HCT116 (cell line): ENCODE measurements around the gene HMCN1. TPM values are rescaled to one million over a fixed set of nuclear protein-coding genes. Genes with fewer than 3 reads are reported as not detected.

Experiments used
- ATAC-seq: fragments of 200-7000 bp; cut with Tn5 transposase; 2 replicates; pipeline ENCODE4 v1.9.1; 2020; ENCODE audit warnings: mild to moderate bottlenecking, moderate library complexity
- BruUV-seq: library from RNA; stranded (reverse); fragments of 400-500 nt; replicated peaks from 2 replicates; lab custom pipeline; 2021; lab: Mats Ljungman, UMichigan
- CTCF ChIA-PET: fragments of 300-600 bp; sonication (Branson Sonifier 250); formaldehyde crosslinking; loops from one replicate; lab custom pipeline; 2021; ENCODE audit warnings: antibody characterized with exemption; lab: Charles Lee
- POLR2A ChIA-PET: fragments of 300-600, 350-600 bp; sonication (Branson Sonifier 250); formaldehyde crosslinking; loops from one replicate; lab custom pipeline; 2021; ENCODE audit warnings: antibody characterized with exemption; lab: Charles Lee
- RAD21 ChIA-PET, 2 experiments: fragments of 300-600 bp; sonication (Branson Sonifier 250); formaldehyde crosslinking; loops; one replicate each; lab custom pipeline; 2023; ENCODE audit warnings: low total read pairs in 2 of 2; ENCODE audit not compliant: uncharacterized antibody in 2 of 2, unreplicated experiment in 2 of 2, low non-redundant PET in 1 of 2; lab: Charles Lee
- DNase-seq: peaks from one replicate; pipeline ENCODE4 v3.0.0-alpha.2; 2010; ENCODE audit warnings: low read depth, low spot score
- H2AFZ ChIP-seq: fragments of 200-600 bp; shearing (Covaris generic), sonication (generic); 2 replicates; pipeline ENCODE4 v1.6.1; 2017; ENCODE audit warnings: low read depth, mixed run types, mixed read lengths, antibody characterized with exemption, low read length; ENCODE audit not compliant: poor library complexity, severe bottlenecking
- H3K27ac ChIP-seq: 2 replicates; pipeline ENCODE4 v1.5.1; 2012; ENCODE audit warnings: low read depth, low read length
- H3K27me3 ChIP-seq: fragments of 200-600 bp; sonication (generic); 2 replicates; pipeline ENCODE4 v1.6.1; 2016; ENCODE audit warnings: mixed run types, low read length, mixed read lengths; ENCODE audit not compliant: insufficient read depth
- H3K36me3 ChIP-seq, 2 experiments: fragments of 200-500 bp in 1 of 2; fragments of 200-600 bp in 1 of 2; sonication (Bioruptor generic) in 1 of 2; sonication (generic) in 1 of 2; 2 replicates each; pipeline versions ENCODE4 v1.5.1 to v1.6.1; 2014 to 2016; ENCODE audit warnings: low read length in 2 of 2, inconsistent platforms in 1 of 2, mixed read lengths in 1 of 2, mixed run types in 1 of 2; ENCODE audit not compliant: insufficient read depth in 2 of 2, control insufficient read depth in 1 of 2
- H3K4me1 ChIP-seq, 2 experiments: fragments of 200-600 bp in 1 of 2; sonication (generic) in 1 of 2; 2 replicates each; pipeline versions ENCODE4 v1.5.1 to v1.6.1; 2012 to 2017; ENCODE audit warnings: low read length in 2 of 2, inconsistent platforms in 1 of 2, mild to moderate bottlenecking in 1 of 2, mixed read lengths in 1 of 2, mixed run types in 1 of 2, moderate library complexity in 1 of 2; ENCODE audit not compliant: insufficient read depth in 2 of 2, control insufficient read depth in 1 of 2
- H3K4me2 ChIP-seq: fragments of 200-600 bp; sonication (generic); 2 replicates; pipeline ENCODE4 v1.6.1; 2017; ENCODE audit warnings: mixed run types, low read length, mixed read lengths
- H3K4me3 ChIP-seq, 2 experiments: fragments of 200-600 bp in 1 of 2; sonication (generic) in 1 of 2; replicated peaks in 1 of 2; 2 replicates each; pipeline ENCODE4 v1.5.1; 2011 to 2016; ENCODE audit warnings: low read length in 2 of 2, control low read depth in 1 of 2, low read depth in 1 of 2, mild to moderate bottlenecking in 1 of 2, mixed read lengths in 1 of 2, mixed run types in 1 of 2
- H3K79me2 ChIP-seq: fragments of 200-600 bp; sonication (generic); 2 replicates; pipeline ENCODE4 v1.6.1; 2017; ENCODE audit warnings: mild to moderate bottlenecking, mixed run types, low read length, moderate library complexity, mixed read lengths; ENCODE audit not compliant: insufficient read depth
- H3K9ac ChIP-seq: fragments of 200-600 bp; sonication (generic); 2 replicates; pipeline ENCODE4 v1.6.1; 2016; ENCODE audit warnings: low read length, mixed read lengths
- H3K9me2 ChIP-seq: fragments of 200-600 bp; sonication (generic), shearing (Covaris generic); 2 replicates; pipeline ENCODE4 v1.6.1; 2017; ENCODE audit warnings: mixed run types, mild to moderate bottlenecking, moderate library complexity; ENCODE audit not compliant: insufficient read depth
- H3K9me3 ChIP-seq, 2 experiments: fragments of 200-500 bp in 1 of 2; fragments of 200-600 bp in 1 of 2; sonication (Bioruptor generic) in 1 of 2; sonication (generic) in 1 of 2; 2 replicates each; pipeline ENCODE4 v1.6.1; 2014 to 2017; ENCODE audit warnings: low read length in 2 of 2, mixed read lengths in 2 of 2, inconsistent platforms in 1 of 2, low read depth in 1 of 2, mild to moderate bottlenecking in 1 of 2, mixed run types in 1 of 2, moderate library complexity in 1 of 2; ENCODE audit not compliant: control insufficient read depth in 1 of 2, insufficient read depth in 1 of 2
- H4K20me1 ChIP-seq: fragments of 200-600 bp; sonication (generic), shearing (Covaris generic); 2 replicates; pipeline ENCODE4 v1.6.1; 2017; ENCODE audit warnings: mixed run types, mild to moderate bottlenecking, moderate library complexity; ENCODE audit not compliant: insufficient read depth
- EGR1 ChIP-seq: IDR thresholded peaks from 2 replicates; pipeline ENCODE4 v1.6.1; 2012; ENCODE audit warnings: low read depth
- ELF1 ChIP-seq: IDR thresholded peaks from 2 replicates; pipeline ENCODE4 v1.6.1; 2012; ENCODE audit warnings: low read depth, borderline replicate concordance
- EZH2 ChIP-seq: fragments of 200-600 bp; sonication (generic); IDR thresholded peaks from 2 replicates; pipeline ENCODE4 v1.6.1; 2017; ENCODE audit warnings: antibody characterized with exemption, mixed run types
- EZH2phosphoT487 ChIP-seq: fragments of 200-600 bp; IDR thresholded peaks from 2 replicates; pipeline ENCODE4 v1.6.1; 2018; ENCODE audit warnings: antibody characterized with exemption, borderline replicate concordance
- JUND ChIP-seq: IDR thresholded peaks from 2 replicates; pipeline ENCODE4 v1.6.1; 2012
- MAX ChIP-seq: IDR thresholded peaks from 2 replicates; pipeline ENCODE4 v1.6.1; 2012
- POLR2AphosphoS5 ChIP-seq: IDR thresholded peaks from 2 replicates; pipeline ENCODE4 v1.6.1; 2011; ENCODE audit warnings: mild to moderate bottlenecking, low read depth, low read length, moderate library complexity
- RAD21 ChIP-seq: IDR thresholded peaks from 2 replicates; pipeline ENCODE4 v1.6.1; 2012; ENCODE audit warnings: low read depth, mild to moderate bottlenecking
- SIN3A ChIP-seq: IDR thresholded peaks from 2 replicates; pipeline ENCODE4 v1.6.1; 2012; ENCODE audit warnings: low read depth
- SRF ChIP-seq: IDR thresholded peaks from 2 replicates; pipeline ENCODE4 v1.6.1; 2012; ENCODE audit warnings: low read depth
- YY1 ChIP-seq: IDR thresholded peaks from 2 replicates; pipeline ENCODE4 v1.6.1; 2011; ENCODE audit warnings: low read length, low read depth, moderate library complexity, mild to moderate bottlenecking; ENCODE audit not compliant: insufficient replicate concordance; ENCODE audit errors: extremely low read depth
- intact Hi-C: fragments of 100-400 bp; cut with micrococcal nuclease; formaldehyde crosslinking; loops from 2 replicates; pipeline ENCODE4 v1.10.0; 2022
- total RNA-seq: library from RNA; stranded (reverse); gene quantifications from one replicate; pipeline ENCODE4 v1.2.1, GENCODE V29; 2021; ENCODE audit not compliant: unreplicated experiment

Gene HMCN1
- total RNA-seq, 1 experiment from 2014 or later, result 0.59 TPM

GRCh38 chr1:186060226-186060625 lies 326.0 kb downstream of the HMCN1 start:
- intact Hi-C loops, result no loop called here
- no peak for DNase-seq
- TF ChIP-seq SIN3A, result no peak
- TF ChIP-seq EGR1, result no peak
- no peak for TF ChIP-seq RAD21
- TF ChIP-seq ELF1, result no peak
- no peak for TF ChIP-seq EZH2
- TF ChIP-seq, all 23 proteins: peak for 0
- BruUV-seq, result no TSS peak
- no peaks in the 10 kb centered on the region for H3K79me2 ChIP-seq
- H2AFZ ChIP-seq, result no peak overlapping the region
- no peaks in the 10 kb centered on the region for H3K9me2 ChIP-seq
- no peak for ATAC-seq
- CTCF ChIA-PET, result no interaction called here
- no peak overlapping the region for H3K4me3 ChIP-seq
- H3K4me2 ChIP-seq, result no peak overlapping the region
- no peaks in the 10 kb centered on the region for H3K36me3 ChIP-seq
- no peaks in the 10 kb centered on the region for H3K27me3 ChIP-seq
- no peaks in the 10 kb centered on the region for H4K20me1 ChIP-seq
- no peak overlapping the region for H3K9ac ChIP-seq
- RAD21 ChIA-PET, result no interaction called here
- no peaks in the 10 kb centered on the region for H3K9me3 ChIP-seq
- no peaks in the 10 kb centered on the region for H3K4me1 ChIP-seq
- POLR2A ChIA-PET, result no interaction called here
- H3K27ac ChIP-seq, result no peak overlapping the region

- ATAC-seq, result no peak
- H3K4me2 ChIP-seq, result no peak overlapping the region
- TF ChIP-seq JUND (no peak), EGR1 (no peak), MAX (no peak), YY1 (no peak), SRF (no peak), EZH2phosphoT487 (no peak), POLR2AphosphoS5 (no peak), RAD21 (no peak)
- TF ChIP-seq, all 23 proteins: peak for 0
- Histone ChIP-seq H3K36me3 (no peaks in the 10 kb centered on the region), H3K27me3 (no peaks in the 10 kb centered on the region), H3K4me1 (no peaks in the 10 kb centered on the region), H3K9ac (no peak overlapping the region), H2AFZ (no peak overlapping the region), H3K9me2 (no peaks in the 10 kb centered on the region), H3K4me3 (no peak overlapping the region), H3K79me2 (no peaks in the 10 kb centered on the region), H4K20me1 (no peaks in the 10 kb centered on the region), H3K9me3 (no peaks in the 10 kb centered on the region), H3K27ac (no peak overlapping the region)
- ChIA-PET RAD21 (no interaction called here), POLR2A (no interaction called here), CTCF (no interaction called here)
- intact Hi-C loops, result no loop called here
- DNase-seq, result no peak
- BruUV-seq, result no TSS peak
Observed at GRCh38 chr1:186063091-186063657, 329.0 kb downstream of the HMCN1 start.
